ENCODE data around the gene C3orf20. TPM values are rescaled to one million over a fixed set of nuclear protein-coding genes. Genes with fewer than 3 reads are reported as not detected.

The C3orf20 gene
- total RNA-seq, 1 donor = not detected

DNA sequence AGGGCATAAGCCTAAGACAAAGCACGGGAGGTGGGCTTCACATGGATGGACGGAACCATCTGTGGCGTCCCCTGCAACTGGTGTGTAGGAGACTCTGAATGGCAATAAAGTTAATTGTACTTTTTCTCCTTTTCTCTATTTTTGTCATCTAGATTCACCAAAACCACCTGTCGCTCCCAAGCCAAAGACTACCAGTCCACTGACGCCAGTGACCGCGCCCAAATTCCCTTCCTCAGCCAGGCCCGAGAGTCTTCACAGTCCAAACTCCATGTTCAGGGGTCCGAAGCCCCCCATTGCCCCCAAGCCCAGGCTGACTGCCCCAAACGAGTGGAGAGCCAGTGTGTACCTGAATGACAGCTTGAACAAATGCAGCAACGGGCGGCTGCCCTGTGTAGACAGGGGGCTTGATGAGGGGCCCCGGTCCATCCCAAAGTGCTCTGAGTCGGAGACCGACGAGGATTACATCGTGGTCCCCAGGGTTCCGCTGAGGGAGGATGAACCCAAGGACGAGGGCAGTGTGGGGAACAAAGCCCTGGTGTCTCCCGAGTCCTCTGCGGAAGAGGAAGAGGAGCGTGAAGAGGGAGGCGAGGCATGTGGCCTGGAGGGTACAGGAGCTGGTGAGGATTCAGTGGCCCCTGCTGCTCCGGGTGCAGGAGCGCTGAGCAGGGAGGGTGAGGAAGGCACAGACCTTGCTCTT lies 144.0 kb downstream of the C3orf20 start, which contains the start of gene FGD5:
Gene FGD5, plus strand, starts transcription at position 159 of the 697 bp plus-strand sequence. Its CDS starts 110 bp downstream, at position 269.
- no peak for DNase-seq (ENCODE audit: low read depth)
- no peak within 1 kb of the TSS for H3K4me3 ChIP-seq (ENCODE audit: low read depth, low read length)
- TF ChIP-seq, protein P1, sequence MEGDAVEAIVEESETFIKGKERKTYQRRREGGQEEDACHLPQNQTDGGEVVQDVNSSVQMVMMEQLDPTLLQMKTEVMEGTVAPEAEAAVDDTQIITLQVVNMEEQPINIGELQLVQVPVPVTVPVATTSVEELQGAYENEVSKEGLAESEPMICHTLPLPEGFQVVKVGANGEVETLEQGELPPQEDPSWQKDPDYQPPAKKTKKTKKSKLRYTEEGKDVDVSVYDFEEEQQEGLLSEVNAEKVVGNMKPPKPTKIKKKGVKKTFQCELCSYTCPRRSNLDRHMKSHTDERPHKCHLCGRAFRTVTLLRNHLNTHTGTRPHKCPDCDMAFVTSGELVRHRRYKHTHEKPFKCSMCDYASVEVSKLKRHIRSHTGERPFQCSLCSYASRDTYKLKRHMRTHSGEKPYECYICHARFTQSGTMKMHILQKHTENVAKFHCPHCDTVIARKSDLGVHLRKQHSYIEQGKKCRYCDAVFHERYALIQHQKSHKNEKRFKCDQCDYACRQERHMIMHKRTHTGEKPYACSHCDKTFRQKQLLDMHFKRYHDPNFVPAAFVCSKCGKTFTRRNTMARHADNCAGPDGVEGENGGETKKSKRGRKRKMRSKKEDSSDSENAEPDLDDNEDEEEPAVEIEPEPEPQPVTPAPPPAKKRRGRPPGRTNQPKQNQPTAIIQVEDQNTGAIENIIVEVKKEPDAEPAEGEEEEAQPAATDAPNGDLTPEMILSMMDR (IDR thresholded peaks at IDR 0.05; ENCODE audit: insufficient read depth, low read length) = no peak

DNA sequence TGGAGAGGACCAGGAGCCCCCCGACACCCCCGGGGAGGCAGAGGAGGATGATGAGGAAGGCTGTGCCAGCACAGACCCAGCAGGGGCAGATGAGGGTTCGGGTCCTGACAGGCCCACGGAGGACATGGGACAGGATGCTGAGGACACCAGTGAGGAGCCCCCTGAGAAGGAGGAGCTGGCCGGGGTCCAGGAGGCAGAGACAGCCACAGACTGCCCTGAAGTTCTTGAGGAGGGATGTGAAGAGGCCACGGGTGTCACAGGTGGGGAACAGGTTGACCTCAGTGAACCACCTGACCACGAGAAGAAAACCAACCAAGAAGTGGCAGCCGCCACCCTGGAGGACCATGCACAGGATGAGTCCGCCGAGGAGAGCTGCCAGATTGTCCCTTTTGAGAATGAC lies 144.7 kb downstream of the C3orf20 start:
- TF ChIP-seq, protein P1 (IDR thresholded peaks at IDR 0.05; ENCODE audit: insufficient read depth, low read length) = no peak
- no peak overlapping the region for H3K4me3 ChIP-seq (ENCODE audit: low read depth, low read length)

DNA sequence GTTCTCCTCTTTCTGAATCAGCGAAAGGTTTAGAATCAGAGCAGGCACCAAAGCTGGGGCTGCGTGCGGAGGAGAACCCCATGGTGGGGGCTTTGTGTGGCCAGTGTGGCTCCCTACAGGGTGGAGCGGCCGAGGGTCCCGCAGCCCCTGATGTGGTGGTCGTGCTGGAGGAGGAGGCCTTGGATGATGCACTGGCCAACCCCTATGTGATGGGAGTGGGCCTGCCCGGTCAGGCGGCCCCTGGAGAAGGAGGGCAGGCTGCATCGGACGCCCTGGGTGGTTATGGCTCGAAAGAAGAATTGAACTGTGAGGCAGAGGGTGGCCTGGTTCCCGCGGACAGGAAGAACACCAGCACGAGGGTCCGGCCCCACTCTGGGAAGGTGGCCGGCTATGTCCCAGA lies 145.2 kb downstream of the C3orf20 start:
- no peak for DNase-seq (ENCODE audit: low read depth)
- H3K4me3 ChIP-seq (ENCODE audit: low read depth, low read length) = no peak overlapping the region
- TF ChIP-seq, protein P1 (IDR thresholded peaks at IDR 0.05; ENCODE audit: insufficient read depth, low read length) = no peak

More for the DNA sequence above, 144.7 kb downstream of the C3orf20 start:
- DNase-seq (ENCODE audit: low read depth) = no peak

DNA sequence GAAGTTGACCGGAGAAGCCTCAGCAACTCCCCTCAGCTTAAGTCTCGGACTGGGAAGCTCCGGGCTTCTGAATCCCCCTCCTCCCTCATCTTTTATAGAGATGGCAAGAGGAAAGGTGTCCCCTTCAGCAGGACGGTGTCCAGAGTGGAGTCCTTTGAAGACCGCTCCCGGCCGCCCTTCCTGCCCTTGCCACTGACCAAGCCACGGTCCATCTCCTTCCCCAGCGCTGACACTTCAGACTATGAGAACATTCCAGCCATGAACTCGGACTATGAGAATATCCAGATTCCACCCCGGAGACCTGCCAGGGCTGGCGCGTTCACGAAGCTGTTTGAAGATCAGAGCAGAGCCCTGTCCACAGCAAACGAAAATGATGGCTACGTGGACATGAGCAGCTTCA lies 146.2 kb downstream of the C3orf20 start:
- TF ChIP-seq, protein P1 (IDR thresholded peaks at IDR 0.05; ENCODE audit: insufficient read depth, low read length) = no peak
- H3K4me3 ChIP-seq (ENCODE audit: low read depth, low read length) = no peak overlapping the region
- DNase-seq (ENCODE audit: low read depth) = no peak

DNA sequence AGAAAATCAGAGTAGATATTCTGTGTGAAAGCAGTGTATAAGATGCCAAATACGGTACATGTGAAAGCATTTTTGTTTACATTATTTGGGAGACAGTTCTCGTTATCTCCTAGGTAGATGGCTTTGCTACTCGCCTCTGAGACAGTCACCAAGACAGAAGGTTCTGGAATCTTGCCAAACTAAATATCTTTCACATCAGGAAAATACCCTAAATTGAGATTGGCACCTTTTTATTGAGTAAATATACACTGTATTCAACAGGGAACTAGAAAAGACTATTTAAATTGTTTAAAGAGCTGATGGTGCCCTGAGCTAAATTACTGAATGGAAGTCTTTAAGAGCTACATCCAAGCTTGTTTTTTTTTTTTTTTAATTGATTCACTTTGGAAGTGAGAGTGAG lies 147.2 kb downstream of the C3orf20 start:
- TF ChIP-seq, protein P1 (IDR thresholded peaks at IDR 0.05; ENCODE audit: insufficient read depth, low read length) = no peak

More for the DNA sequence above, 147.2 kb downstream of the C3orf20 start:
- no peak overlapping the region for H3K4me3 ChIP-seq (ENCODE audit: low read depth, low read length)
- no peak for DNase-seq (ENCODE audit: low read depth)

Other genes with a start within 250 kb of the C3orf20 start
- 0.90 TPM in 2 replicates for gene GRIP2, start 134.8 kb upstream of the C3orf20 start, total RNA-seq (ENCODE audit: low replicate concordance)
- 11.5 and 40.5 TPM in 2 replicates for gene CCDC174, start 23.4 kb upstream of the C3orf20 start, total RNA-seq (ENCODE audit: low replicate concordance)
- gene FGD5, start 143.8 kb downstream of the C3orf20 start, total RNA-seq (ENCODE audit: low replicate concordance) = 0.18 and 3.9 TPM in 2 replicates

Data from fibroblast of the aortic adventitia (primary cell).